Naive thymus-derived CD4-positive, alpha-beta T cell (primary cell): ENCODE results near the gene MUL1. TPM values are rescaled to one million over a fixed set of nuclear protein-coding genes. Genes with fewer than 3 reads are reported as not detected.

Source experiments
- ATAC-seq: fragments of 150-1000 bp; cut with Tn5 transposase; 2 replicates; pipeline ENCODE4 v1.10.0; 2021; ENCODE audit warnings: mild to moderate bottlenecking, moderate library complexity
- CTCF ChIA-PET: fragments of 350-600 bp; sonication (Branson Sonifier 250); formaldehyde crosslinking; loops from one replicate; lab custom pipeline; 2021; ENCODE audit warnings: antibody characterized with exemption; lab: Charles Lee
- POLR2A ChIA-PET: fragments of 350-600 bp; sonication (Branson Sonifier 250); formaldehyde crosslinking; loops from one replicate; lab custom pipeline; 2021; ENCODE audit warnings: antibody characterized with exemption, inconsistent platforms; lab: Charles Lee
- DNase-seq, 9 donors: peaks; one replicate each; pipeline versions ENCODE4 v3.0.0 to v3.0.0-alpha.2; 2020 to 2022; ENCODE audit warnings: mixed read lengths in 1 of 9
- H3K27ac ChIP-seq: one replicate; pipeline ENCODE4 v1.7.0; 2013; ENCODE audit warnings: mild to moderate bottlenecking, low read depth, low read length, moderate library complexity
- H3K27me3 ChIP-seq, 2 donors: one replicate each; pipeline ENCODE4 v1.7.0; 2013; ENCODE audit warnings: low read length in 2 of 2, mild to moderate bottlenecking in 2 of 2, moderate library complexity in 2 of 2; ENCODE audit not compliant: control insufficient read depth in 2 of 2, insufficient read depth in 2 of 2
- H3K36me3 ChIP-seq, 3 experiments: 1 replicate in 2 of 3; 2 replicates in 1 of 3; pipeline ENCODE4 v1.7.0; 2013; ENCODE audit warnings: low read length in 3 of 3, mild to moderate bottlenecking in 3 of 3, moderate library complexity in 1 of 3; ENCODE audit not compliant: insufficient read depth in 3 of 3, control insufficient read depth in 2 of 3
- H3K4me1 ChIP-seq, 2 donors: one replicate each; pipeline ENCODE4 v1.7.0; 2013; ENCODE audit warnings: low read length in 2 of 2, mild to moderate bottlenecking in 2 of 2, moderate library complexity in 1 of 2; ENCODE audit not compliant: control insufficient read depth in 2 of 2, insufficient read depth in 2 of 2
- H3K4me3 ChIP-seq: 2 replicates; pipeline ENCODE4 v1.7.0; 2013; ENCODE audit warnings: mild to moderate bottlenecking, low read length
- H3K9me3 ChIP-seq, 3 experiments: 1 replicate in 2 of 3; 2 replicates in 1 of 3; pipeline ENCODE4 v1.7.0; 2013; ENCODE audit warnings: low read length in 3 of 3; ENCODE audit not compliant: control insufficient read depth in 2 of 3
- H3K27ac Mint-ChIP-seq, 9 donors: one replicate each; pipeline ENCODE4 v1.8.0; 2020 to 2022; ENCODE audit warnings: mixed read lengths in 9 of 9, mild to moderate bottlenecking in 8 of 9, moderate library complexity in 5 of 9, inconsistent platforms in 2 of 9
- H3K27me3 Mint-ChIP-seq, 5 donors: one replicate each; pipeline ENCODE4 v1.8.0; 2021 to 2022; ENCODE audit warnings: mixed read lengths in 5 of 5, mild to moderate bottlenecking in 1 of 5
- H3K36me3 Mint-ChIP-seq, 5 donors: one replicate each; pipeline ENCODE4 v1.8.0; 2020 to 2022; ENCODE audit warnings: mixed read lengths in 5 of 5, mild to moderate bottlenecking in 3 of 5, inconsistent platforms in 1 of 5
- H3K4me1 Mint-ChIP-seq, 7 donors: one replicate each; pipeline ENCODE4 v1.8.0; 2020 to 2022; ENCODE audit warnings: mixed read lengths in 7 of 7, mild to moderate bottlenecking in 3 of 7, inconsistent platforms in 1 of 7
- H3K4me3 Mint-ChIP-seq, 10 donors: one replicate each; pipeline ENCODE4 v1.8.0; 2020 to 2022; ENCODE audit warnings: mild to moderate bottlenecking in 10 of 10, mixed read lengths in 10 of 10, moderate library complexity in 6 of 10, inconsistent platforms in 2 of 10
- H3K9me3 Mint-ChIP-seq, 11 donors: one replicate each; pipeline ENCODE4 v1.8.0; 2020 to 2022; ENCODE audit warnings: mixed read lengths in 11 of 11, mild to moderate bottlenecking in 4 of 11, inconsistent platforms in 1 of 11, moderate library complexity in 1 of 11
- intact Hi-C, 2 donors: fragments of 100-400 bp; cut with micrococcal nuclease; formaldehyde crosslinking; loops; one replicate each; pipeline ENCODE4 v1.15.1; 2023
- polyA plus RNA-seq, 2 donors: library from polyadenylated mRNA; unstranded; fragments of 300-500 nt; fragmentation: Illumina TruSeq; gene quantifications; one replicate each; pipeline ENCODE4 v1.2.3, GENCODE V29; 2021
- total RNA-seq, 6 experiments: library from RNA in 5 of 6; stranded (reverse) in 5 of 6; gene quantifications; 1 replicate in 5 of 6; 2 replicates in 1 of 6; pipeline ENCODE4 v1.2.3 and lab custom pipeline; 2021 to 2026

The MUL1 gene
- total and polyA plus RNA-seq, 7 experiments from 2014 or later: 16.5 to 40.5 (median 20.6) TPM

- H3K4me1 Mint-ChIP-seq: peaks cover 0 to 6% (median 0%) of the 10 kb centered on the region in 7 donors
- no peaks in the 10 kb centered on the region for H3K36me3 ChIP-seq
- peaks cover 64 to 74% (median 69%) of the 10 kb centered on the region in 5 donors for H3K27me3 Mint-ChIP-seq
- intact Hi-C loops: no loop called here
- H3K9me3 Mint-ChIP-seq: no peaks in the 10 kb centered on the region
- no peak overlapping the region for H3K4me3 ChIP-seq
- no peaks in the 10 kb centered on the region for H3K9me3 ChIP-seq
- no peak overlapping the region for H3K4me3 Mint-ChIP-seq
- no peaks in the 10 kb centered on the region for H3K4me1 ChIP-seq
- ChIA-PET POLR2A (no interaction called here), CTCF (no interaction called here)
- no peak overlapping the region for H3K27ac Mint-ChIP-seq
- no peaks in the 10 kb centered on the region for H3K36me3 Mint-ChIP-seq
- DNase-seq (no peak), ATAC-seq (no peak)
- no peak overlapping the region for H3K27ac ChIP-seq
- peaks cover 0 to 11% of the 10 kb centered on the region in 2 donors for H3K27me3 ChIP-seq
These were observed 33.5 kb downstream of the MUL1 start for GRCh38 chr1:20474333-20474975.

- H3K36me3 Mint-ChIP-seq: no peaks in the 10 kb centered on the region
- ChIA-PET POLR2A (no interaction called here), CTCF (no interaction called here)
- intact Hi-C loops: no loop called here
- no peak overlapping the region for H3K27ac Mint-ChIP-seq
- peaks cover 61 to 73% (median 65%) of the 10 kb centered on the region in 5 donors for H3K27me3 Mint-ChIP-seq
- DNase-seq: no peak
- Histone ChIP-seq H3K27ac (no peak overlapping the region), H3K27me3 (peaks cover 0 to 7% of the 10 kb centered on the region in 2 donors), H3K36me3 (no peaks in the 10 kb centered on the region), H3K4me3 (no peak overlapping the region), H3K4me1 (no peaks in the 10 kb centered on the region), H3K9me3 (no peaks in the 10 kb centered on the region)
- H3K4me1 Mint-ChIP-seq: peaks cover 0 to 6% (median 0%) of the 10 kb centered on the region in 7 donors
- no peak for ATAC-seq
- H3K9me3 Mint-ChIP-seq: no peaks in the 10 kb centered on the region
- no peak overlapping the region for H3K4me3 Mint-ChIP-seq
These were observed 34.1 kb downstream of the MUL1 start for GRCh38 chr1:20473894-20474293.

- ATAC-seq (no peak), DNase-seq (no peak)
- Histone ChIP-seq H3K27ac (no peak overlapping the region), H3K27me3 (peaks cover 0 to 7% of the 10 kb centered on the region in 2 donors), H3K4me3 (no peak overlapping the region), H3K4me1 (no peaks in the 10 kb centered on the region), H3K36me3 (no peaks in the 10 kb centered on the region), H3K9me3 (no peaks in the 10 kb centered on the region)
- peaks cover 55 to 68% (median 62%) of the 10 kb centered on the region in 5 donors for H3K27me3 Mint-ChIP-seq
- intact Hi-C loops: no loop called here
- ChIA-PET POLR2A (no interaction called here), CTCF (no interaction called here)
- no peaks in the 10 kb centered on the region for H3K36me3 Mint-ChIP-seq
- no peak overlapping the region for H3K27ac Mint-ChIP-seq
- peaks cover 0 to under 1% (median 0%) of the 10 kb centered on the region in 11 donors for H3K9me3 Mint-ChIP-seq
- peaks cover 0 to 6% (median 0%) of the 10 kb centered on the region in 7 donors for H3K4me1 Mint-ChIP-seq
- no peak overlapping the region for H3K4me3 Mint-ChIP-seq
These were observed 34.9 kb downstream of the MUL1 start for GRCh38 chr1:20472860-20473711.

GRCh38 chr1:20472121-20472520, 35.8 kb downstream of the MUL1 start:
- ChIA-PET POLR2A (no interaction called here), CTCF (no interaction called here)
- peaks cover 49 to 72% (median 57%) of the 10 kb centered on the region in 5 donors for H3K27me3 Mint-ChIP-seq
- H3K4me3 ChIP-seq: no peak overlapping the region
- no peaks in the 10 kb centered on the region for H3K36me3 Mint-ChIP-seq
- H3K4me3 Mint-ChIP-seq: no peak overlapping the region
- H3K27ac Mint-ChIP-seq: no peak overlapping the region
- no peak for DNase-seq
- no peaks in the 10 kb centered on the region for H3K4me1 ChIP-seq
- H3K27ac ChIP-seq: no peak overlapping the region
- H3K9me3 ChIP-seq: no peaks in the 10 kb centered on the region
- no peaks in the 10 kb centered on the region for H3K36me3 ChIP-seq
- peaks cover 0 to 2% (median 0%) of the 10 kb centered on the region in 11 donors for H3K9me3 Mint-ChIP-seq
- H3K27me3 ChIP-seq: peaks cover 0 to 3% of the 10 kb centered on the region in 2 donors
- H3K4me1 Mint-ChIP-seq: peaks cover 0 to 6% (median 0%) of the 10 kb centered on the region in 7 donors
- ATAC-seq: no peak
- intact Hi-C loops: no loop called here

- Mint-ChIP-seq H3K4me3 (no peak overlapping the region), H3K27me3 (peaks cover 37 to 66% (median 50%) of the 10 kb centered on the region in 5 donors), H3K27ac (no peak overlapping the region), H3K36me3 (no peaks in the 10 kb centered on the region), H3K4me1 (peaks cover 0 to 4% (median 0%) of the 10 kb centered on the region in 7 donors), H3K9me3 (peaks cover 0 to 2% (median 0%) of the 10 kb centered on the region in 11 donors)
- CTCF ChIA-PET: no interaction called here
- no peak overlapping the region for H3K27ac ChIP-seq
- no peaks in the 10 kb centered on the region for H3K27me3 ChIP-seq
- ATAC-seq: no peak
- H3K36me3 ChIP-seq: no peaks in the 10 kb centered on the region
- no peaks in the 10 kb centered on the region for H3K9me3 ChIP-seq
- POLR2A ChIA-PET: no interaction called here
- no peak overlapping the region for H3K4me3 ChIP-seq
- DNase-seq: no peak
- H3K4me1 ChIP-seq: no peaks in the 10 kb centered on the region
- intact Hi-C loops: loop anchor here in 1 of 2 donors (1.0 kb wide), 1 partner anchor 23 kb away; no protein-coding TSS in a partner anchor
These were observed 37.8 kb downstream of the MUL1 start for GRCh38 chr1:20470194-20470593.

- H3K4me3 ChIP-seq: no peak overlapping the region
- H3K4me1 ChIP-seq: no peaks in the 10 kb centered on the region
- no peaks in the 10 kb centered on the region for H3K36me3 ChIP-seq
- no peak overlapping the region for H3K27ac Mint-ChIP-seq
- ChIA-PET CTCF (no interaction called here), POLR2A (no interaction called here)
- H3K36me3 Mint-ChIP-seq: no peaks in the 10 kb centered on the region
- peaks cover 31 to 60% (median 46%) of the 10 kb centered on the region in 5 donors for H3K27me3 Mint-ChIP-seq
- H3K27me3 ChIP-seq: no peaks in the 10 kb centered on the region
- peaks cover 0 to 2% (median 0%) of the 10 kb centered on the region in 11 donors for H3K9me3 Mint-ChIP-seq
- no peaks in the 10 kb centered on the region for H3K9me3 ChIP-seq
- ATAC-seq (no peak), DNase-seq (no peak)
- no peak overlapping the region for H3K4me3 Mint-ChIP-seq
- intact Hi-C loops: loop anchor here in 1 of 2 donors (1.0 kb wide), 1 partner anchor 24 kb away; no protein-coding TSS in a partner anchor
- peaks cover 0 to 4% (median 0%) of the 10 kb centered on the region in 7 donors for H3K4me1 Mint-ChIP-seq
- H3K27ac ChIP-seq: no peak overlapping the region
These were observed 38.4 kb downstream of the MUL1 start for GRCh38 chr1:20469406-20470076.
